Psoas muscle (tissue), 8 donors: ENCODE measurements around the gene PLB1. TPM values are rescaled to one million over a fixed set of nuclear protein-coding genes. Genes with fewer than 3 reads are reported as not detected.

Experiments
- ATAC-seq, 4 donors: fragments of 200-7000 bp; cut with Tn5 transposase; one replicate each; pipeline ENCODE4 v1.9.1; 2020; ENCODE audit warnings: moderate library complexity in 3 of 4, mild to moderate bottlenecking in 2 of 4
- DNase-seq, 2 donors: peaks; one replicate each; pipeline ENCODE4 v3.0.0-alpha.2; 2020
- H3K27ac ChIP-seq: fragments of 200-600 bp; one replicate; pipeline ENCODE4 v1.8.0; 2022
- H3K27me3 ChIP-seq, 3 donors: fragments of 200-600 bp in 1 of 3; one replicate each; pipeline versions ENCODE4 v1.6.1 to v1.8.0; 2013 to 2022; ENCODE audit warnings: low read length in 2 of 3, mild to moderate bottlenecking in 2 of 3, moderate library complexity in 1 of 3; ENCODE audit not compliant: insufficient read depth in 3 of 3
- H3K36me3 ChIP-seq, 2 donors: fragments of 200-600 bp in 1 of 2; one replicate each; pipeline versions ENCODE4 v1.6.1 to v1.8.0; 2013 to 2022; ENCODE audit warnings: low read depth in 1 of 2, mild to moderate bottlenecking in 1 of 2, moderate library complexity in 1 of 2; ENCODE audit not compliant: insufficient read depth in 1 of 2
- H3K4me1 ChIP-seq: fragments of 200-600 bp; one replicate; pipeline ENCODE4 v1.8.0; 2022
- H3K4me3 ChIP-seq: fragments of 200-600 bp; one replicate; pipeline ENCODE4 v1.8.0; 2022; ENCODE audit warnings: mild to moderate bottlenecking
- H3K9me3 ChIP-seq: fragments of 200-600 bp; one replicate; pipeline ENCODE4 v1.8.0; 2022
- WGBS, 3 donors: extraction: QIAGEN DNeasy Blood & Tissue Kit; methylation state at CpG; one replicate each; pipeline versions ENCODE4 v1.1.6 to v1.1.7; 2013; 5-methylcytosine and 5-hydroxymethylcytosine counted together
- intact Hi-C, 2 donors: fragments of 100-400 bp; cut with DNase I; formaldehyde crosslinking; loops; one replicate each; pipeline versions ENCODE4 v1.11.0 to v1.14.2; 2022
- polyA plus RNA-seq, 3 donors: library from polyadenylated mRNA; stranded (reverse); fragments of 200-250 nt; gene quantifications; one replicate each; pipeline ENCODE4 v1.2.3, GENCODE V29; 2013
- total RNA-seq, 4 donors: library from RNA; stranded (reverse); fragmentation: NEBNext Ultra II Directional in 2 of 4; extraction: Animal tissue kit (Norgen Biotek cat#: 25700) in 2 of 4; gene quantifications; one replicate each; pipeline versions ENCODE4 v1.2.1 to v1.2.4, GENCODE V29; 2021 to 2023
- TF ChIP-seq, protein P1 (sequence below): fragments of 200-600 bp; IDR thresholded peaks from one replicate; pipeline ENCODE4 v1.8.0; 2022; ENCODE audit warnings: antibody characterized with exemption
- donor health status: healthy with polysubstance abuse.
- donor health status: DM: no; HTN: no; CAD: no; lungs with moderate emphysema.
- donor health status: Bipolar disorder and iron deficiency.
- donor health status: healthy.
- donor health status: DM: yes; HTN: yes; CAD: no.
- donor health status: DM: no; HTN: no; CAD: no.
- donor health status: DM: no; HTN: no; CAD: no.
- donor health status: DM: yes; HTN: yes; CAD: no.

The PLB1 gene
- total and polyA plus RNA-seq, 7 donors: 0.63 to 4.9 (median 1.7) TPM

GRCh38 chr2:28451793-28452533, 43.9 kb upstream of the PLB1 start:
- DNase-seq (no peak), ATAC-seq (peak in 1 of 4 donors; percentile 4)
- TF ChIP-seq, protein P1, sequence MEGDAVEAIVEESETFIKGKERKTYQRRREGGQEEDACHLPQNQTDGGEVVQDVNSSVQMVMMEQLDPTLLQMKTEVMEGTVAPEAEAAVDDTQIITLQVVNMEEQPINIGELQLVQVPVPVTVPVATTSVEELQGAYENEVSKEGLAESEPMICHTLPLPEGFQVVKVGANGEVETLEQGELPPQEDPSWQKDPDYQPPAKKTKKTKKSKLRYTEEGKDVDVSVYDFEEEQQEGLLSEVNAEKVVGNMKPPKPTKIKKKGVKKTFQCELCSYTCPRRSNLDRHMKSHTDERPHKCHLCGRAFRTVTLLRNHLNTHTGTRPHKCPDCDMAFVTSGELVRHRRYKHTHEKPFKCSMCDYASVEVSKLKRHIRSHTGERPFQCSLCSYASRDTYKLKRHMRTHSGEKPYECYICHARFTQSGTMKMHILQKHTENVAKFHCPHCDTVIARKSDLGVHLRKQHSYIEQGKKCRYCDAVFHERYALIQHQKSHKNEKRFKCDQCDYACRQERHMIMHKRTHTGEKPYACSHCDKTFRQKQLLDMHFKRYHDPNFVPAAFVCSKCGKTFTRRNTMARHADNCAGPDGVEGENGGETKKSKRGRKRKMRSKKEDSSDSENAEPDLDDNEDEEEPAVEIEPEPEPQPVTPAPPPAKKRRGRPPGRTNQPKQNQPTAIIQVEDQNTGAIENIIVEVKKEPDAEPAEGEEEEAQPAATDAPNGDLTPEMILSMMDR: no peak
- WGBS, 3 donors: 85 to 91% (median 86%) methylated on average over 17 to 19 of the region's 19 CpGs
- H3K9me3 ChIP-seq: no peaks in the 10 kb centered on the region
- H3K4me1 ChIP-seq: no peaks in the 10 kb centered on the region
- no peak overlapping the region for H3K4me3 ChIP-seq
- no peaks in the 10 kb centered on the region for H3K27me3 ChIP-seq
- H3K27ac ChIP-seq: no peak overlapping the region
- intact Hi-C loops: loop anchor here (1.0 to 5.0 kb wide), 4 partner anchors 697 to 750 kb away; no protein-coding TSS in a partner anchor
- H3K36me3 ChIP-seq: no peaks in the 10 kb centered on the region

DNA sequence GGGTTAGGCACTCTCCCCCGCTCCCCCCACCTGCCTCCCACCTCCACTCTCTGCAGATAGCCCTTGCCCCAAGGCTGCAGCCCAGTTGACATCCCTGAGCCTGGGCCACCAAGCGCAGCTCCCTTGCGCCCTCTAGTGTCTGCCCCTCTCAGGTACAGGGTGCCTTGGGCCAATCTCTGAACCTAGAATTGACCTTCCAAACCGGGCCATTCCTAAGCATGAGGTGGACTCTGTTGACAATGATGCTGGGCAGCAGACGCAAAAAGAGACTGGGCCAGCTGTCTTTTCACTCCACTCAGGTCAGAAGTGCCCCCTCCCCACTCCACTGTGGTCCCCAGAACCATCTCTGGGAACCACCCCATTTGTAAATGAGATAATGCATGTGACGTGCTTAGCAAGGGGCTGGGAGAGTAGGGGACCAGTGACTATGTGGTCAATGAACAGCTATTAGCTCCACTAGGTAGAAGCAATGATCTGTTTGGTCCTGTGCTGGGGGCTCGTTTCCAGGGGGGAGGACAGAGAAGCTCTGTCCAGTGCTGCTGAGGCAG, 43.3 kb upstream of the PLB1 start:
- WGBS, 3 donors: 37 to 42% (median 39%) methylated on average over 7 of the region's 7 CpGs
- Histone ChIP-seq H3K27me3 (no peaks in the 10 kb centered on the region), H3K27ac (no peak overlapping the region), H3K9me3 (no peaks in the 10 kb centered on the region), H3K4me3 (no peak overlapping the region), H3K4me1 (no peaks in the 10 kb centered on the region), H3K36me3 (no peaks in the 10 kb centered on the region)
- intact Hi-C loops: loop anchor here (1.0 to 5.0 kb wide), 4 partner anchors 698 to 750 kb away; no protein-coding TSS in a partner anchor
- ATAC-seq: peak; percentile 90 to 95 (median 94)
- TF ChIP-seq, protein P1: peak; percentile 90
- DNase-seq: peak; percentile 75 to 89

GRCh38 chr2:28453396-28453795, 42.5 kb upstream of the PLB1 start:
- H3K27me3 ChIP-seq: no peaks in the 10 kb centered on the region
- no peak for DNase-seq
- no peak overlapping the region for H3K27ac ChIP-seq
- no peaks in the 10 kb centered on the region for H3K36me3 ChIP-seq
- H3K4me1 ChIP-seq: no peaks in the 10 kb centered on the region
- intact Hi-C loops: loop anchor here (2.0 to 5.0 kb wide), 3 partner anchors 699 to 751 kb away; no protein-coding TSS in a partner anchor
- TF ChIP-seq, protein P1: no peak
- H3K9me3 ChIP-seq: no peaks in the 10 kb centered on the region
- ATAC-seq: no peak
- 91 to 92% (median 92%) methylated on average over 8 of the region's 8 CpGs for WGBS, 3 donors
- no peak overlapping the region for H3K4me3 ChIP-seq

DNA sequence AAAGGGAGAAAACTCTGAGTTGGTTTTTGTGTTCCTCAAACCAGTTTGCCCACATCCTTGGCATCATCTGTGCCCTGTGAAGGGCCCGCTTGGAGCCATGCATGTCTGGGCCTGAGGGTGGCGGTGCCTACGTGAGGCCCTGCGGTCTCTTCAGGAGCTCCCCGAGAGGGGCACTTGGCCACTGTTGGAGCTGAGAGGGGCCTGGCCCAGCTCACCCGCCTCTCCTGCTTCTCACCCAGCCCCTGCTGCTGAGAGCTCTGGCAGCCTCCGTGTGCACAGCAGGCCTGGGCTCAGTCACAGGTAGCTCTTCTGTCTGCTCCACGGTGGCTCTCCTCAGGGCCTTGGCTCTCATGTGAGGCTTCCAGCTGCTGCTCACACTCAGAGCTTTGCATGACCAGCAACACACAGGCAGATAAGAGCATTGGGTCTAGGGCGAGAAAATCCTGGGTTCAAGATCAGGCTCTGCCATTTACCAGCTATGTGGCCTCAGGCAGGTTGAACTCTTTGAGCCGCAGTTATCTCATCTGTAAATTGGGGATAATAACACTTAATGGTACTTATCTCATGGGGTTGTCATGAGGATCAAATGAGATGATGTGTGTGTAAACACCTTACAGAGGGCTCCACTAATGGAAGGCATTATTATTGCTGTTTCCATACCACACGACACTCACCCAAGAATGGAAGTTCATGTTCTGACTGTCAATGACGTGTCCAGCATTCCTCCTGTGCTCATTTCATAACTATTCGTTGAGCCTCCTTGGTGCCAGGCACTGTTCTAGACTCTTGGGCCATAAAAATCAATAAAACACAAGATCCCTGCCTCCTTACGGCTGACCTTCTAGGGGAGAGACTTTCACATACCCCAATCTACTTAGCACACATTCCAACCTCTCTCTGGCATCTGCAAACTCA, 41.6 kb upstream of the PLB1 start:
- WGBS, 3 donors: 88 to 91% (median 91%) methylated on average over 14 of the region's 14 CpGs
- intact Hi-C loops: loop anchor here in 1 of 2 donors (5.0 kb wide), 2 partner anchors 702 to 752 kb away; no protein-coding TSS in a partner anchor
- Histone ChIP-seq H3K27me3 (no peaks in the 10 kb centered on the region), H3K27ac (no peak overlapping the region), H3K4me1 (no peaks in the 10 kb centered on the region), H3K9me3 (no peaks in the 10 kb centered on the region), H3K36me3 (no peaks in the 10 kb centered on the region), H3K4me3 (no peak overlapping the region)
- TF ChIP-seq, protein P1: no peak
- no peak for DNase-seq
- ATAC-seq: no peak
